NCI-H1436 treated with DMSO at 0.1 percent for 48 hours (cell line): ENCODE measurements around the gene ANKRD62.
"Not testable (repeated sequence)": the region's sequence is repeated elsewhere in the genome, so short reads cannot be mapped to it uniquely, and the experiment has no call there.

ENCODE experiments used
- DNase-seq: peaks from one replicate; lab custom pipeline; 2025; lab: John Stamatoyannopoulos, UW

Gene ANKRD62

GRCh38 chr18:12066910-12067511 lies 26.6 kb upstream of the ANKRD62 start:
- no peak for DNase-seq

- DNase-seq = no peak
Observed at GRCh38 chr18:12067671-12068070, 26.0 kb upstream of the ANKRD62 start.

- not testable (repeated sequence) for DNase-seq
Observed at GRCh38 chr18:12068316-12068949, 25.2 kb upstream of the ANKRD62 start.

GRCh38 chr18:12068950-12069320 lies 24.7 kb upstream of the ANKRD62 start:
- DNase-seq = no peak

- DNase-seq = not testable (repeated sequence)
Observed at GRCh38 chr18:12071066-12071465, 22.6 kb upstream of the ANKRD62 start.

- no peak for DNase-seq
Observed at GRCh38 chr18:12072996-12073395, 20.6 kb upstream of the ANKRD62 start.

- no peak for DNase-seq
Observed at GRCh38 chr18:12074736-12075135, 18.9 kb upstream of the ANKRD62 start.

GRCh38 chr18:12076424-12077140 lies 17.1 kb upstream of the ANKRD62 start:
- no peak for DNase-seq

GRCh38 chr18:12077994-12078393 lies 15.6 kb upstream of the ANKRD62 start:
- not testable (repeated sequence) for DNase-seq

- DNase-seq = no peak
Observed at GRCh38 chr18:12079491-12080237, 14.0 kb upstream of the ANKRD62 start.

- DNase-seq = no peak
Observed at GRCh38 chr18:12085136-12085535, 8.5 kb upstream of the ANKRD62 start.

GRCh38 chr18:12085786-12086185 lies 7.9 kb upstream of the ANKRD62 start:
- DNase-seq = no peak

- no peak for DNase-seq
Observed at GRCh38 chr18:12086249-12086648, 7.4 kb upstream of the ANKRD62 start.

- DNase-seq = no peak
Observed at GRCh38 chr18:12086677-12087470, 6.8 kb upstream of the ANKRD62 start.

GRCh38 chr18:12087471-12088025 lies 6.1 kb upstream of the ANKRD62 start:
- DNase-seq = no peak

GRCh38 chr18:12088096-12088495 lies 5.5 kb upstream of the ANKRD62 start:
- DNase-seq = no peak

- DNase-seq = no peak
Observed at GRCh38 chr18:12088731-12089375, 4.8 kb upstream of the ANKRD62 start.

- no peak for DNase-seq
Observed at GRCh38 chr18:12091538-12092141, 2.0 kb upstream of the ANKRD62 start.

- no peak for DNase-seq
Observed at GRCh38 chr18:12092398-12093229, 1.0 kb upstream of the ANKRD62 start.

GRCh38 chr18:12098374-12098773 lies 4.7 kb downstream of the ANKRD62 start:
- DNase-seq = no peak
